H1 (cell line): ENCODE results near the gene MAP3K6. TPM values are rescaled to one million over a fixed set of nuclear protein-coding genes. Genes with fewer than 3 reads are reported as not detected.

Source experiments
- POLR2AphosphoS5 ChIP-seq: IDR thresholded peaks from 2 replicates; pipeline ENCODE4 v1.6.1; 2011; ENCODE audit warnings: low read depth, low read length
- USF2 ChIP-seq: IDR thresholded peaks from 2 replicates; pipeline ENCODE4 v1.6.1; 2011; ENCODE audit warnings: low read length, improper control_type of control experiment
- polyA plus RNA-seq, 7 experiments: library from polyadenylated mRNA; depleted of rRNA in 3 of 7; stranded (reverse) in 5 of 7; unstranded in 2 of 7; fragments of >200 nt in 5 of 7; fragments of 200-250 nt in 2 of 7; gene quantifications; 1 replicate in 5 of 7; 2 replicates in 1 of 7; 4 replicates in 1 of 7; pipeline versions ENCODE4 v1.2.1 to v1.2.3, GENCODE V29; 2011 to 2013; ENCODE audit warnings: missing spikeins in 2 of 7, mixed read lengths in 2 of 7
- total RNA-seq: library from RNA; stranded (reverse); fragmentation: NEBNext Ultra II Directional; extraction: Animal tissue kit (Norgen Biotek cat#: 25700); gene quantifications from 2 replicates; pipeline ENCODE4 v1.2.1, GENCODE V29; 2021
- TF ChIP-seq, protein P1 (sequence below): fragments of 300-600 bp; sonication (generic); IDR thresholded peaks from 2 replicates; pipeline ENCODE4 v1.7.1; 2012; ENCODE audit warnings: low read length, moderate library complexity, mild to moderate bottlenecking, inconsistent platforms; ENCODE audit not compliant: insufficient replicate concordance

The MAP3K6 gene
- total and polyA plus RNA-seq, 2 of the 8 experiments (the other 6 are each of a cell fraction or from before 2014, with no cell fraction given): 7.4 to 7.6 TPM

GRCh38 chr1:27306071-27306470, 60.7 kb downstream of the MAP3K6 start (continued):
- no peak for TF ChIP-seq USF2
- TF ChIP-seq POLR2AphosphoS5: no peak
- TF ChIP-seq, protein P1, sequence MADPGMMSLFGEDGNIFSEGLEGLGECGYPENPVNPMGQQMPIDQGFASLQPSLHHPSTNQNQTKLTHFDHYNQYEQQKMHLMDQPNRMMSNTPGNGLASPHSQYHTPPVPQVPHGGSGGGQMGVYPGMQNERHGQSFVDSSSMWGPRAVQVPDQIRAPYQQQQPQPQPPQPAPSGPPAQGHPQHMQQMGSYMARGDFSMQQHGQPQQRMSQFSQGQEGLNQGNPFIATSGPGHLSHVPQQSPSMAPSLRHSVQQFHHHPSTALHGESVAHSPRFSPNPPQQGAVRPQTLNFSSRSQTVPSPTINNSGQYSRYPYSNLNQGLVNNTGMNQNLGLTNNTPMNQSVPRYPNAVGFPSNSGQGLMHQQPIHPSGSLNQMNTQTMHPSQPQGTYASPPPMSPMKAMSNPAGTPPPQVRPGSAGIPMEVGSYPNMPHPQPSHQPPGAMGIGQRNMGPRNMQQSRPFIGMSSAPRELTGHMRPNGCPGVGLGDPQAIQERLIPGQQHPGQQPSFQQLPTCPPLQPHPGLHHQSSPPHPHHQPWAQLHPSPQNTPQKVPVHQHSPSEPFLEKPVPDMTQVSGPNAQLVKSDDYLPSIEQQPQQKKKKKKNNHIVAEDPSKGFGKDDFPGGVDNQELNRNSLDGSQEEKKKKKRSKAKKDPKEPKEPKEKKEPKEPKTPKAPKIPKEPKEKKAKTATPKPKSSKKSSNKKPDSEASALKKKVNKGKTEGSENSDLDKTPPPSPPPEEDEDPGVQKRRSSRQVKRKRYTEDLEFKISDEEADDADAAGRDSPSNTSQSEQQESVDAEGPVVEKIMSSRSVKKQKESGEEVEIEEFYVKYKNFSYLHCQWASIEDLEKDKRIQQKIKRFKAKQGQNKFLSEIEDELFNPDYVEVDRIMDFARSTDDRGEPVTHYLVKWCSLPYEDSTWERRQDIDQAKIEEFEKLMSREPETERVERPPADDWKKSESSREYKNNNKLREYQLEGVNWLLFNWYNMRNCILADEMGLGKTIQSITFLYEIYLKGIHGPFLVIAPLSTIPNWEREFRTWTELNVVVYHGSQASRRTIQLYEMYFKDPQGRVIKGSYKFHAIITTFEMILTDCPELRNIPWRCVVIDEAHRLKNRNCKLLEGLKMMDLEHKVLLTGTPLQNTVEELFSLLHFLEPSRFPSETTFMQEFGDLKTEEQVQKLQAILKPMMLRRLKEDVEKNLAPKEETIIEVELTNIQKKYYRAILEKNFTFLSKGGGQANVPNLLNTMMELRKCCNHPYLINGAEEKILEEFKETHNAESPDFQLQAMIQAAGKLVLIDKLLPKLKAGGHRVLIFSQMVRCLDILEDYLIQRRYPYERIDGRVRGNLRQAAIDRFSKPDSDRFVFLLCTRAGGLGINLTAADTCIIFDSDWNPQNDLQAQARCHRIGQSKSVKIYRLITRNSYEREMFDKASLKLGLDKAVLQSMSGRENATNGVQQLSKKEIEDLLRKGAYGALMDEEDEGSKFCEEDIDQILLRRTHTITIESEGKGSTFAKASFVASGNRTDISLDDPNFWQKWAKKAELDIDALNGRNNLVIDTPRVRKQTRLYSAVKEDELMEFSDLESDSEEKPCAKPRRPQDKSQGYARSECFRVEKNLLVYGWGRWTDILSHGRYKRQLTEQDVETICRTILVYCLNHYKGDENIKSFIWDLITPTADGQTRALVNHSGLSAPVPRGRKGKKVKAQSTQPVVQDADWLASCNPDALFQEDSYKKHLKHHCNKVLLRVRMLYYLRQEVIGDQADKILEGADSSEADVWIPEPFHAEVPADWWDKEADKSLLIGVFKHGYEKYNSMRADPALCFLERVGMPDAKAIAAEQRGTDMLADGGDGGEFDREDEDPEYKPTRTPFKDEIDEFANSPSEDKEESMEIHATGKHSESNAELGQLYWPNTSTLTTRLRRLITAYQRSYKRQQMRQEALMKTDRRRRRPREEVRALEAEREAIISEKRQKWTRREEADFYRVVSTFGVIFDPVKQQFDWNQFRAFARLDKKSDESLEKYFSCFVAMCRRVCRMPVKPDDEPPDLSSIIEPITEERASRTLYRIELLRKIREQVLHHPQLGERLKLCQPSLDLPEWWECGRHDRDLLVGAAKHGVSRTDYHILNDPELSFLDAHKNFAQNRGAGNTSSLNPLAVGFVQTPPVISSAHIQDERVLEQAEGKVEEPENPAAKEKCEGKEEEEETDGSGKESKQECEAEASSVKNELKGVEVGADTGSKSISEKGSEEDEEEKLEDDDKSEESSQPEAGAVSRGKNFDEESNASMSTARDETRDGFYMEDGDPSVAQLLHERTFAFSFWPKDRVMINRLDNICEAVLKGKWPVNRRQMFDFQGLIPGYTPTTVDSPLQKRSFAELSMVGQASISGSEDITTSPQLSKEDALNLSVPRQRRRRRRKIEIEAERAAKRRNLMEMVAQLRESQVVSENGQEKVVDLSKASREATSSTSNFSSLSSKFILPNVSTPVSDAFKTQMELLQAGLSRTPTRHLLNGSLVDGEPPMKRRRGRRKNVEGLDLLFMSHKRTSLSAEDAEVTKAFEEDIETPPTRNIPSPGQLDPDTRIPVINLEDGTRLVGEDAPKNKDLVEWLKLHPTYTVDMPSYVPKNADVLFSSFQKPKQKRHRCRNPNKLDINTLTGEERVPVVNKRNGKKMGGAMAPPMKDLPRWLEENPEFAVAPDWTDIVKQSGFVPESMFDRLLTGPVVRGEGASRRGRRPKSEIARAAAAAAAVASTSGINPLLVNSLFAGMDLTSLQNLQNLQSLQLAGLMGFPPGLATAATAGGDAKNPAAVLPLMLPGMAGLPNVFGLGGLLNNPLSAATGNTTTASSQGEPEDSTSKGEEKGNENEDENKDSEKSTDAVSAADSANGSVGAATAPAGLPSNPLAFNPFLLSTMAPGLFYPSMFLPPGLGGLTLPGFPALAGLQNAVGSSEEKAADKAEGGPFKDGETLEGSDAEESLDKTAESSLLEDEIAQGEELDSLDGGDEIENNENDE: no peak
